ENCODE measurements around the gene CDC42BPG.
A peak's percentile ranks its signal among the peaks of the same experiment; 100 is the strongest.

Gene CDC42BPG

DNA sequence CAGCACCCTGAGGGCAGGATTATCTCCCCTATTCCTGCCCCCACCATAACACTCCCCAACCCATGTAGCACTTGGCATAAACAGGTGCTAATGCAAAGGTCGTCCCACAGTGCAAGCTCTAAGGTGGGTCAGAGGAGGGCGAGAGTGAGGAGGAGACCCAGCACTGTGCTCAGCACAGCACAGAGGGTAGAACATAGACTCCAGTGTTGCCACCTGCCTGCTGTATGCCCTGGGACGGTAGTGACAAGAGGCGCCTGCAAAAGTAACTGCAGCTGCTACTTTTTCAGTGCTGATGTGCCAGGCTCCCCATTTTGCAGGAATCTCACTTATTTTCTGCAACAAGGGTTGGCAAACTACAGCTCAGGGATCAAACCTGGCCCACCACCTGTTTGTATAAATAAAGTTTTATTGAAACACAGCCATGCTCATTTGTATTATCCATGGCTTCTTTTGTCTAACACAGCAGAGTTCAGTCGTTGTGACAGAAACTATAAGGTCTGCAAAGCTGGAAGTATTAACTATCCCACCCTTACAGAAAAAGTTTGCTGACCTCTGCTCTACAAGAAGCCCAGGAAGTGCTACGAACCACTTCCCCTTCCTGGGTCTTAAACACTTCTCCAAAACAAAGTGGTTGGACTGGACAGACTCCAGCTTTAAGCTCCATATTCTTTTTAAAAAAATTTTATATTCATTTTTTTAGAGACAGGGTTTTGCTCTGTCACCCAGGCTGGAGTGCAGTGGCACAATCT lies 16.9 kb upstream of the CDC42BPG start:
- Histone ChIP-seq H3K27me3 (ENCODE audit: low read depth, low read length) (no peaks in the 10 kb centered on the region), H3K4me3 (ENCODE audit: low read length) (peak overlapping the region; percentile 9; the same call in 1 of the 2 replicates), H3K4me1 (ENCODE audit: low read length) (peaks cover 85% of the 10 kb centered on the region), H3K36me3 (replicated peaks; ENCODE audit: low read depth, low read length) (peaks cover 24% of the 10 kb centered on the region), H2AFZ (ENCODE audit: low read depth, low read length) (no peak overlapping the region), H3K79me2 (ENCODE audit: low read length) (peaks cover 68% of the 10 kb centered on the region), H3K9ac (ENCODE audit: low read length) (no peak overlapping the region), H3K27ac (ENCODE audit: low read length) (peak overlapping the region; percentile 19), H4K20me1 (ENCODE audit: insufficient read depth, low read length) (peaks cover 33% of the 10 kb centered on the region), H3K9me3 (ENCODE audit: insufficient read depth, low read length) (peaks cover 5% of the 10 kb centered on the region; the same call in 1 of the 2 replicates), H3K4me2 (ENCODE audit: low read length) (peak overlapping the region; percentile 50)
- TF ChIP-seq, protein P1, sequence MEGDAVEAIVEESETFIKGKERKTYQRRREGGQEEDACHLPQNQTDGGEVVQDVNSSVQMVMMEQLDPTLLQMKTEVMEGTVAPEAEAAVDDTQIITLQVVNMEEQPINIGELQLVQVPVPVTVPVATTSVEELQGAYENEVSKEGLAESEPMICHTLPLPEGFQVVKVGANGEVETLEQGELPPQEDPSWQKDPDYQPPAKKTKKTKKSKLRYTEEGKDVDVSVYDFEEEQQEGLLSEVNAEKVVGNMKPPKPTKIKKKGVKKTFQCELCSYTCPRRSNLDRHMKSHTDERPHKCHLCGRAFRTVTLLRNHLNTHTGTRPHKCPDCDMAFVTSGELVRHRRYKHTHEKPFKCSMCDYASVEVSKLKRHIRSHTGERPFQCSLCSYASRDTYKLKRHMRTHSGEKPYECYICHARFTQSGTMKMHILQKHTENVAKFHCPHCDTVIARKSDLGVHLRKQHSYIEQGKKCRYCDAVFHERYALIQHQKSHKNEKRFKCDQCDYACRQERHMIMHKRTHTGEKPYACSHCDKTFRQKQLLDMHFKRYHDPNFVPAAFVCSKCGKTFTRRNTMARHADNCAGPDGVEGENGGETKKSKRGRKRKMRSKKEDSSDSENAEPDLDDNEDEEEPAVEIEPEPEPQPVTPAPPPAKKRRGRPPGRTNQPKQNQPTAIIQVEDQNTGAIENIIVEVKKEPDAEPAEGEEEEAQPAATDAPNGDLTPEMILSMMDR (IDR thresholded peaks at IDR 0.05; ENCODE audit: low read depth, low read length) = no peak
- TF ChIP-seq EZH2phosphoT487 (IDR thresholded peaks at IDR 0.05; ENCODE audit: low read depth) = no peak

DNA sequence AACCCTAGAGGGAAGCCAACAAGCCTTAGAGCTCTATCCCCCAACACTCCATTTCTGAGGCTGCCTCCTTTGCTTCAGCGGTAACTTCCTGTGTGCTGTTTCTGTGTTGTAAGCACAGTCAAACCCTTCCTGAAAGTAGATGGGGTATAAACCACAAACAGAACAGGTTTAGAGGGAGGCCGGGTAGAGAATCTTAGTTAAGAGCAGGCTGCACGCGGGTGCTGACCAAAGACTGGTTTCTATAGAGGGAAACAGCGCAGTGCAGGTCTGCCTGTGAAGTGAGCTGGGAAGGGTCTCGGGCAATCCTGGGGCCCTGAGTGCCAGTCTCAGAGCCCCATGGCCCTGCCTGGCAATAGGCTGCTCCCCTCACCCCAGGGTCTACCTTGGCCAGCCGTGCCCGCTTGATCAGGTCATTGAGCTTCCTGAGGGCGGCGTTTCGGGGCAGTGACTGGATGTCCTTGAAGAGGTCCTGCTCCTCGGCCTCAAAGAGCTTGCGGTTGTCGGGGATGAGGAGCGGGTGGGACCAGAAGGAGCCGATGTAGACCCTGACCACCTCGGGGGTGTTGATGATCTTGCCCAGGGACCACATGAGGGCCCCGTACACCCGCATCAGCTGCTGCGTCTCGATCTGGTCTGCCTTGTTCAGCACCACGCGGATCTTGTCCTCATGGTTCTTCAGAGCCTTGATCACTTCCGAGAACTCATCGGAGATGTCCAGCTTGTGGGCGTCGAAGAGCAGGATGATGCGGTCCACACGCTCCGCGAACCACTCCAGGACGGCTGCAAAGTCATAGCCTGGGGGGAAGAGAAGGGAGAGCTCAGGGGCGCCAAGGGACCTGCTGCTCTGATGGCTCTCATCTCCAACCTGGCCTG lies 15.3 kb upstream of the CDC42BPG start:
- Histone ChIP-seq H3K36me3 (replicated peaks; ENCODE audit: low read depth, low read length) (peaks cover 32% of the 10 kb centered on the region), H3K27ac (ENCODE audit: low read length) (peak overlapping the region; percentile 89), H4K20me1 (ENCODE audit: insufficient read depth, low read length) (peaks cover 20% of the 10 kb centered on the region; the same call in 1 of the 2 replicates), H3K9ac (ENCODE audit: low read length) (peak overlapping the region; percentile 64), H3K4me2 (ENCODE audit: low read length) (peak overlapping the region; percentile 76), H3K4me3 (ENCODE audit: low read length) (peak overlapping the region; percentile 42), H3K79me2 (ENCODE audit: low read length) (peaks cover 66% of the 10 kb centered on the region), H3K4me1 (ENCODE audit: low read length) (peaks cover 85% of the 10 kb centered on the region), H3K9me3 (ENCODE audit: insufficient read depth, low read length) (no peaks in the 10 kb centered on the region), H2AFZ (ENCODE audit: low read depth, low read length) (no peak overlapping the region), H3K27me3 (ENCODE audit: low read depth, low read length) (no peaks in the 10 kb centered on the region)
- TF ChIP-seq, protein P1 (IDR thresholded peaks at IDR 0.05; ENCODE audit: low read depth, low read length) = no peak
- no peak for TF ChIP-seq EZH2phosphoT487 (IDR thresholded peaks at IDR 0.05; ENCODE audit: low read depth)

DNA sequence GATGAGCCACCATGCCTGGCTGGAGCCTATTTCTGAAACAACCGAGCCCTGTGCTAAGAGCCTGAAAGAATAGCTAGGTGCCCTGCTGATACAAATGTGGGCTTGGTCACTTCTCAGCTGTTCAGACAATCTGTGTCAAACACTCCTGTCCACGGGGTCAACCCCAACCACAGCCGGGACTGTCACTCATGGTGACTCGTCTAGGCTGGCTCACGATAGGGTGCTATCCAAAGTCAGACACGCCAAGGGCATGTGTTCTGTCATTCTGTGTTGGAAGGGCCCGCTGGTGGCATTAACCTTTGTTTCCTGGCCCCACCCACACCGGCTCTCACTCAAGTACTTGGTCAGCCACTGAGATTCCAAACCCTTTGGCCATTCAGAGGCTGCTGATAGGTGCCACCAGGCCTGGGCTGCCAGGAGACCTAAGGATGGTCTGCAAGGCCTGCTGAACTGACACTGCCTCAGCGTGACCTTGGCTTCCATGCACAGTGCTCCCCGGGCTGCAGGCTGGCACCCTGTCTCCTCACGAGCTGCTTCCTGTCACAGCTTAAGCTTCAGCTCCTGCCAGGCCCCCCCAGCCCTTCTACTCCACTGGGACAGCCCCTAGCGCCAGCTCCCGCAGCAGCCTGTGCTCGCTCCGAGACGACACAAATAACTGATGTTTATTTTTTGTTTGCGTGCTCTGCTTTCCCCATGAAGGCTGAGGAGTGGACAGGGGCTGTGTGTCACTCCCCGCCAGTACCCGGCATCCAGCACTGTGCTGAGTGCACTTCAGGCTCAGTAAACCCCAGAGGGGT lies 14.2 kb upstream of the CDC42BPG start:
- no peaks in the 10 kb centered on the region for H3K9me3 ChIP-seq (ENCODE audit: insufficient read depth, low read length)
- peak overlapping the region; percentile 89 for H3K27ac ChIP-seq (ENCODE audit: low read length)
- peak overlapping the region; percentile 42 for H3K4me3 ChIP-seq (ENCODE audit: low read length)
- H3K4me2 ChIP-seq (ENCODE audit: low read length) = peak overlapping the region; percentile 76
- TF ChIP-seq, protein P1 (IDR thresholded peaks at IDR 0.05; ENCODE audit: low read depth, low read length) = no peak
- TF ChIP-seq EZH2phosphoT487 (IDR thresholded peaks at IDR 0.05; ENCODE audit: low read depth) = no peak
- no peak overlapping the region for H2AFZ ChIP-seq (ENCODE audit: low read depth, low read length)
- H4K20me1 ChIP-seq (ENCODE audit: insufficient read depth, low read length) = peaks cover 9% of the 10 kb centered on the region; the same call in 1 of the 2 replicates
- H3K36me3 ChIP-seq (replicated peaks; ENCODE audit: low read depth, low read length) = peaks cover 39% of the 10 kb centered on the region
- H3K9ac ChIP-seq (ENCODE audit: low read length) = peak overlapping the region; percentile 64
- peaks cover 59% of the 10 kb centered on the region for H3K79me2 ChIP-seq (ENCODE audit: low read length)
- H3K4me1 ChIP-seq (ENCODE audit: low read length) = peaks cover 87% of the 10 kb centered on the region
- no peaks in the 10 kb centered on the region for H3K27me3 ChIP-seq (ENCODE audit: low read depth, low read length)

Measured in OCI-LY3 (cell line).